ENCODE measurements around the gene RARG. TPM values are rescaled to one million over a fixed set of nuclear protein-coding genes. Genes with fewer than 3 reads are reported as not detected.

RARG gene
- total and polyA plus RNA-seq, 2 of the 4 experiments (the other 2 are of a cell fraction): 7.9 to 30.9 TPM

GRCh38 chr12:53185582-53186153 lies 46.3 kb downstream of the RARG start:
- TF ChIP-seq FOS (IDR thresholded peaks at IDR 0.05; ENCODE audit: low read depth, low read length): no peak
- no peak for TF ChIP-seq CHD1 (IDR thresholded peaks at IDR 0.05; ENCODE audit: low read depth, low read length)
- no peak for TF ChIP-seq MAFK (IDR thresholded peaks at IDR 0.05; ENCODE audit: low read depth, low read length)
- TF ChIP-seq USF2 (IDR thresholded peaks at IDR 0.05; ENCODE audit: low read depth, low read length): no peak
- TF ChIP-seq NFE2L2 (IDR thresholded peaks at IDR 0.05; ENCODE audit: low read depth, low read length): no peak
- TF ChIP-seq ELK1 (IDR thresholded peaks at IDR 0.05; ENCODE audit: borderline replicate concordance, low read depth, low read length): no peak
- no peak for TF ChIP-seq POLR2A (IDR thresholded peaks at IDR 0.05; ENCODE audit: low read depth, low read length)
- TF ChIP-seq MAZ (IDR thresholded peaks at IDR 0.05; ENCODE audit: borderline replicate concordance, low read depth, low read length): no peak
- TF ChIP-seq BHLHE40 (IDR thresholded peaks at IDR 0.05; ENCODE audit: low read depth, low read length): no peak
- TF ChIP-seq MXI1 (IDR thresholded peaks at IDR 0.05; ENCODE audit: borderline replicate concordance, low read depth, low read length): no peak
- TF ChIP-seq CEBPB (IDR thresholded peaks at IDR 0.05; ENCODE audit: low read depth, low read length): no peak
- no peak for TF ChIP-seq RFX5 (IDR thresholded peaks at IDR 0.05; ENCODE audit: low read depth, low read length)
- no peak; the same call in 1 of the 2 replicates for TF ChIP-seq SMC3 (IDR thresholded peaks at IDR 0.05; ENCODE audit: low read depth, low read length)
- TF ChIP-seq, protein P1, sequence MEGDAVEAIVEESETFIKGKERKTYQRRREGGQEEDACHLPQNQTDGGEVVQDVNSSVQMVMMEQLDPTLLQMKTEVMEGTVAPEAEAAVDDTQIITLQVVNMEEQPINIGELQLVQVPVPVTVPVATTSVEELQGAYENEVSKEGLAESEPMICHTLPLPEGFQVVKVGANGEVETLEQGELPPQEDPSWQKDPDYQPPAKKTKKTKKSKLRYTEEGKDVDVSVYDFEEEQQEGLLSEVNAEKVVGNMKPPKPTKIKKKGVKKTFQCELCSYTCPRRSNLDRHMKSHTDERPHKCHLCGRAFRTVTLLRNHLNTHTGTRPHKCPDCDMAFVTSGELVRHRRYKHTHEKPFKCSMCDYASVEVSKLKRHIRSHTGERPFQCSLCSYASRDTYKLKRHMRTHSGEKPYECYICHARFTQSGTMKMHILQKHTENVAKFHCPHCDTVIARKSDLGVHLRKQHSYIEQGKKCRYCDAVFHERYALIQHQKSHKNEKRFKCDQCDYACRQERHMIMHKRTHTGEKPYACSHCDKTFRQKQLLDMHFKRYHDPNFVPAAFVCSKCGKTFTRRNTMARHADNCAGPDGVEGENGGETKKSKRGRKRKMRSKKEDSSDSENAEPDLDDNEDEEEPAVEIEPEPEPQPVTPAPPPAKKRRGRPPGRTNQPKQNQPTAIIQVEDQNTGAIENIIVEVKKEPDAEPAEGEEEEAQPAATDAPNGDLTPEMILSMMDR (conservative IDR thresholded peaks at IDR 0.05; ENCODE audit: low read depth, low read length): no peak
- no peak for TF ChIP-seq RAD21 (IDR thresholded peaks at IDR 0.05; ENCODE audit: low read length)
- TF ChIP-seq RCOR1 (IDR thresholded peaks at IDR 0.05; ENCODE audit: insufficient replicate concordance, low read length): no peak
- no peaks in the 10 kb centered on the region for H3K9me3 ChIP-seq (ENCODE audit: control insufficient read depth, insufficient read depth, low read length)
- no peak overlapping the region for H2BK15ac ChIP-seq (ENCODE audit: low read depth, low read length)
- no peak overlapping the region for H4K91ac ChIP-seq (ENCODE audit: insufficient read depth, low read depth, low read length)
- H4K8ac ChIP-seq (ENCODE audit: low read depth in 2 of 2, low read length in 2 of 2): no peak overlapping the region
- ChIA-PET CTCF (interaction anchor here (0.6 kb wide), 1 partner anchor 106 kb away, joined by 3 read pairs; no protein-coding TSS in a partner anchor), POLR2A (ENCODE audit: unreplicated experiment) (no interaction called here)
- no peak overlapping the region for H3K14ac ChIP-seq (replicated peaks; ENCODE audit: low read depth, low read length)
- H3K9me1 ChIP-seq (ENCODE audit: insufficient read depth, low read length): peaks cover 17% of the 10 kb centered on the region
- H3K27ac ChIP-seq (ENCODE audit: insufficient read depth, low read length): no peak overlapping the region
- H3K9ac ChIP-seq (ENCODE audit: low read depth, low read length): no peak overlapping the region
- no peak overlapping the region for H2BK20ac ChIP-seq (ENCODE audit: low read depth, low read length)
- intact Hi-C loops (cut with micrococcal nuclease): no loop called here
- H3K27me3 ChIP-seq (ENCODE audit: control insufficient read depth, insufficient read depth, low read length): no peaks in the 10 kb centered on the region
- no CpG with 5 or more reads among the region's 3 CpGs for WGBS, 2 experiments (ENCODE audit: extremely low coverage in 2 of 2, insufficient read length in 1 of 2)
- peaks cover 48% of the 10 kb centered on the region for H3K36me3 ChIP-seq (ENCODE audit: control insufficient read depth, insufficient read depth, low read length)
- no TSS peak for BruUV-seq (replicated peaks)
- DNase-seq (no peak), ATAC-seq (ENCODE audit: low read depth) (no peak)
- no peak overlapping the region for H3K4ac ChIP-seq (ENCODE audit: low read depth, low read length)
- H3K56ac ChIP-seq (ENCODE audit: extremely low read depth, insufficient read depth, low read length): no peak overlapping the region
- H2AK5ac ChIP-seq (ENCODE audit: low read depth, low read length): no peak overlapping the region
- dilution Hi-C loops (cut with HindIII; ENCODE audit: low sequenced_read_pairs, unreplicated experiment): no loop called here
- peaks cover 14% of the 10 kb centered on the region for H3K4me1 ChIP-seq (ENCODE audit: control insufficient read depth, insufficient read depth, low read length)
- H2BK5ac ChIP-seq (ENCODE audit: low read depth, low read length, poor library complexity, severe bottlenecking): no peak overlapping the region
- H3K18ac ChIP-seq (ENCODE audit: low read depth, low read length): no peak overlapping the region
- H2BK120ac ChIP-seq (ENCODE audit: low read depth, low read length): no peak overlapping the region
- H3K23ac ChIP-seq (ENCODE audit: low read depth, low read length): no peak overlapping the region
- H4K5ac ChIP-seq (ENCODE audit: low read depth, low read length): no peak overlapping the region
- no peak overlapping the region for H2AK9ac ChIP-seq (replicated peaks; ENCODE audit: low read depth, low read length, poor library complexity)
- no peak overlapping the region for H3K4me2 ChIP-seq (ENCODE audit: low read depth, low read length)
- H4K20me1 ChIP-seq (ENCODE audit: insufficient read depth, low read length): peaks cover 21% of the 10 kb centered on the region; the same call in 1 of the 2 replicates
- in situ Hi-C loops (cut with MboI; ENCODE audit: low sequenced_read_pairs): loop anchor here (5.0 kb wide), 1 partner anchor 118 kb away; no protein-coding TSS in a partner anchor
- no peak overlapping the region for H3K4me3 ChIP-seq (ENCODE audit: insufficient read depth, low read depth, low read length)
- H3K79me1 ChIP-seq (ENCODE audit: low read depth in 1 of 2, low read length in 2 of 2): peaks cover 31 to 64% of the 10 kb centered on the region in 2 experiments
- no peak overlapping the region for H2AFZ ChIP-seq (replicated peaks; ENCODE audit: low read length, poor library complexity)
